Sigmoid colon (tissue), 4 donors: ENCODE data around the gene OR4D6.

Source experiments
- CTCF ChIP-seq, 4 experiments: fragments of 450-650 bp in 3 of 4; fragments of 200-600 bp in 1 of 4; IDR thresholded peaks; one replicate each; pipeline ENCODE4 v1.5.1; 2016 to 2019; ENCODE audit warnings: antibody characterized with exemption in 4 of 4, mild to moderate bottlenecking in 3 of 4, moderate library complexity in 2 of 4
- POLR2A ChIP-seq, 2 donors: fragments of 450-650 bp; IDR thresholded peaks; one replicate each; pipeline ENCODE4 v1.6.1; 2016; ENCODE audit warnings: antibody characterized with exemption in 2 of 2, mild to moderate bottlenecking in 2 of 2, moderate library complexity in 2 of 2
- POLR2AphosphoS5 ChIP-seq, 4 donors: sonication (generic); formaldehyde crosslinking; IDR thresholded peaks; one replicate each; pipeline ENCODE4 v1.6.1; 2017; ENCODE audit warnings: antibody characterized with exemption in 4 of 4

GRCh38 chr11:59480359-59480758 lies 23.6 kb downstream of the OR4D6 start:
- no peak for TF ChIP-seq POLR2A (IDR thresholded peaks at IDR 0.05)
- no peak for TF ChIP-seq CTCF (IDR thresholded peaks at IDR 0.05)
- no peak for TF ChIP-seq POLR2AphosphoS5 (IDR thresholded peaks at IDR 0.05)
